CD4-positive, CD25-positive, alpha-beta regulatory T cell (primary cell): Measurements from ENCODE around the gene MAP3K4. TPM values are rescaled to one million over a fixed set of nuclear protein-coding genes. Genes with fewer than 3 reads are reported as not detected.

Source experiments
- ATAC-seq, 2 donors: fragments of 150-1000 bp; cut with Tn5 transposase; one replicate each; pipeline ENCODE4 v1.10.0; 2021; ENCODE audit warnings: low read depth in 2 of 2, moderate number of reproducible peaks in 2 of 2, moderate library complexity in 1 of 2
- DNase-seq, 3 donors: peaks; one replicate each; pipeline versions ENCODE4 v3.0.0 to v3.0.0-alpha.2; 2012 to 2022; ENCODE audit warnings: mixed read lengths in 1 of 3
- H3K27ac ChIP-seq: one replicate; pipeline ENCODE4 v1.7.0; 2013; ENCODE audit warnings: mild to moderate bottlenecking, low read length; ENCODE audit not compliant: insufficient read depth, poor library complexity, severe bottlenecking
- H3K27me3 ChIP-seq: one replicate; pipeline ENCODE4 v1.7.0; 2013; ENCODE audit warnings: low read length; ENCODE audit not compliant: control insufficient read depth, insufficient read depth
- H3K36me3 ChIP-seq: one replicate; pipeline ENCODE4 v1.7.0; 2013; ENCODE audit warnings: mild to moderate bottlenecking, low read length, moderate library complexity; ENCODE audit not compliant: control insufficient read depth, insufficient read depth
- H3K4me1 ChIP-seq: 2 replicates; pipeline ENCODE4 v1.7.0; 2013; ENCODE audit warnings: mild to moderate bottlenecking, low read length; ENCODE audit not compliant: insufficient read depth, control insufficient read depth, poor library complexity, severe bottlenecking
- H3K4me3 ChIP-seq: one replicate; pipeline ENCODE4 v1.7.0; 2013; ENCODE audit warnings: low read depth, mild to moderate bottlenecking, low read length, moderate library complexity
- H3K9me3 ChIP-seq, 2 experiments: 1 replicate in 1 of 2; 2 replicates in 1 of 2; pipeline ENCODE4 v1.7.0; 2013; ENCODE audit warnings: low read length in 2 of 2, mild to moderate bottlenecking in 1 of 2, moderate library complexity in 1 of 2; ENCODE audit not compliant: control insufficient read depth in 2 of 2
- H3K27ac Mint-ChIP-seq, 3 donors: one replicate each; pipeline ENCODE4 v1.8.0; 2020 to 2022; ENCODE audit warnings: mild to moderate bottlenecking in 3 of 3, mixed read lengths in 3 of 3, moderate library complexity in 2 of 3
- H3K27me3 Mint-ChIP-seq: one replicate; pipeline ENCODE4 v1.8.0; 2022; ENCODE audit warnings: mild to moderate bottlenecking, mixed read lengths
- H3K36me3 Mint-ChIP-seq: one replicate; pipeline ENCODE4 v1.8.0; 2020; ENCODE audit warnings: mixed read lengths
- H3K4me1 Mint-ChIP-seq, 4 donors: one replicate each; pipeline ENCODE4 v1.8.0; 2020 to 2022; ENCODE audit warnings: mixed read lengths in 4 of 4, mild to moderate bottlenecking in 1 of 4
- H3K4me3 Mint-ChIP-seq, 4 donors: one replicate each; pipeline ENCODE4 v1.8.0; 2020 to 2022; ENCODE audit warnings: mild to moderate bottlenecking in 4 of 4, mixed read lengths in 4 of 4, moderate library complexity in 3 of 4
- H3K9me3 Mint-ChIP-seq, 7 donors: one replicate each; pipeline ENCODE4 v1.8.0; 2020 to 2022; ENCODE audit warnings: mixed read lengths in 7 of 7, mild to moderate bottlenecking in 3 of 7, moderate library complexity in 2 of 7
- polyA plus RNA-seq, 4 donors: library from polyadenylated mRNA; unstranded; fragments of 300-500 nt; fragmentation: Illumina TruSeq; gene quantifications; one replicate each; pipeline ENCODE4 v1.2.3, GENCODE V29; 2021
- total RNA-seq: library from RNA; stranded (reverse); gene quantifications from one replicate; pipeline ENCODE4 v1.2.3, GENCODE V29; 2022

MAP3K4 gene
- total and polyA plus RNA-seq, 5 donors from 2014 or later = 7.1 to 61.5 (median 12.8) TPM

DNA sequence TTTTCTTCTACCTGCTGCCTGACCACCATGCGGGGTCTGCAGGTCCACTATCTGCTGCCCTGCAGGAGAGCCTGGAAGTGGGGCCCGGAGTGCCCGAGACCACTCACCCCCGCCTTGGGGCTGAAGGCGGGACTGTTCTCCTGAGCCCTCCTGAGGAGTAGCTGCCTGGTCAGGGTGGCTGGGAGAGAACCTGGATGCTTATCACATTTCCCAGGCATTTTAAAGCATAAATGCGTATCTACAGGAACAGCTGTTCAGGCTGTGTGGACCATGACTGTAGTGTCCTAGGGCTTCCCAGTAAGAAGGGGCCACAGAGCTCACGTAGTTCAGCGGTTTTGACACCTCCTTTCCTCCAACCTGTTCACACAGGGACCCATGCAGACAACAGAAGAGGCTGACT is 159.0 kb downstream of the MAP3K4 start:
- ATAC-seq = no peak
- H3K36me3 Mint-ChIP-seq = peaks cover 6% of the 10 kb centered on the region

DNA sequence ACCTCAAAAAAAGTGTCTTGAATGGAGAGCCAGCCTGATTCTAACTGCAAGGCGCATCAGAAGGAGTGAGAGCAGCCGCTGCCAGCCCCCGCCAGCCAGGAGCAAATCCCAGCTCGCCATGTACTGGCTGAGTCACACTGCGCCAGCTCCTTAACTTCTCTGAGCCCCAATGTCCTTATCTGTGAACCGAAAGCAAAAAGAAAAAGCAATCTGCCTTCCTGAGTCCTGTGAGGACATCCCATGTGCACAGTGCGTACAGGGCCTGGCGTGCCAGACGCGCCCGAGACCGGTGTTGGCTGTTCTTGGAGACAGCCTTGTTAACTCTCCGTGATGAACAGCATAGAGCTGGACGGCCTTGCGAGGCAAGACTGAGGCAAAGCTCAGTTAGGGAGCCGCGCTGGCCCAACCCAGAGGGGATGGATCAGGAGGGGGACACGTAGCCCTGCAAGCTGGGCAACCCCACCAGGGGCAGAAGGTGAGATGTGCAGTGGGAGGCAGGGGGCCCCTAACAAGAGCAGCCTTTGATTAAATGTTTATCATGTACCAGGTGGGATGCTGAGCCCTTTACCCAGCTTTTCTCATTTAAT is 159.6 kb downstream of the MAP3K4 start:
- Histone ChIP-seq H3K27me3 (no peaks in the 10 kb centered on the region), H3K36me3 (no peaks in the 10 kb centered on the region), H3K4me3 (no peak overlapping the region), H3K27ac (no peak overlapping the region), H3K4me1 (no peaks in the 10 kb centered on the region), H3K9me3 (no peaks in the 10 kb centered on the region)
- peaks cover 6% of the 10 kb centered on the region for H3K36me3 Mint-ChIP-seq
- H3K9me3 Mint-ChIP-seq = no peaks in the 10 kb centered on the region
- H3K4me1 Mint-ChIP-seq = no peaks in the 10 kb centered on the region
- H3K27ac Mint-ChIP-seq = peak overlapping the region in 1 of 3 donors; percentile 41
- no peak overlapping the region for H3K4me3 Mint-ChIP-seq
- H3K27me3 Mint-ChIP-seq = no peaks in the 10 kb centered on the region
- no peak for DNase-seq
- no peak for ATAC-seq

More for the DNA sequence above, 159.0 kb downstream of the MAP3K4 start:
- no peak overlapping the region for H3K4me3 ChIP-seq
- H3K9me3 ChIP-seq = no peaks in the 10 kb centered on the region
- no peak for DNase-seq
- Mint-ChIP-seq H3K27me3 (no peaks in the 10 kb centered on the region), H3K27ac (no peak overlapping the region), H3K4me3 (no peak overlapping the region), H3K9me3 (no peaks in the 10 kb centered on the region), H3K4me1 (no peaks in the 10 kb centered on the region)
- no peaks in the 10 kb centered on the region for H3K27me3 ChIP-seq
- H3K4me1 ChIP-seq = no peaks in the 10 kb centered on the region
- no peaks in the 10 kb centered on the region for H3K36me3 ChIP-seq
- no peak overlapping the region for H3K27ac ChIP-seq

DNA sequence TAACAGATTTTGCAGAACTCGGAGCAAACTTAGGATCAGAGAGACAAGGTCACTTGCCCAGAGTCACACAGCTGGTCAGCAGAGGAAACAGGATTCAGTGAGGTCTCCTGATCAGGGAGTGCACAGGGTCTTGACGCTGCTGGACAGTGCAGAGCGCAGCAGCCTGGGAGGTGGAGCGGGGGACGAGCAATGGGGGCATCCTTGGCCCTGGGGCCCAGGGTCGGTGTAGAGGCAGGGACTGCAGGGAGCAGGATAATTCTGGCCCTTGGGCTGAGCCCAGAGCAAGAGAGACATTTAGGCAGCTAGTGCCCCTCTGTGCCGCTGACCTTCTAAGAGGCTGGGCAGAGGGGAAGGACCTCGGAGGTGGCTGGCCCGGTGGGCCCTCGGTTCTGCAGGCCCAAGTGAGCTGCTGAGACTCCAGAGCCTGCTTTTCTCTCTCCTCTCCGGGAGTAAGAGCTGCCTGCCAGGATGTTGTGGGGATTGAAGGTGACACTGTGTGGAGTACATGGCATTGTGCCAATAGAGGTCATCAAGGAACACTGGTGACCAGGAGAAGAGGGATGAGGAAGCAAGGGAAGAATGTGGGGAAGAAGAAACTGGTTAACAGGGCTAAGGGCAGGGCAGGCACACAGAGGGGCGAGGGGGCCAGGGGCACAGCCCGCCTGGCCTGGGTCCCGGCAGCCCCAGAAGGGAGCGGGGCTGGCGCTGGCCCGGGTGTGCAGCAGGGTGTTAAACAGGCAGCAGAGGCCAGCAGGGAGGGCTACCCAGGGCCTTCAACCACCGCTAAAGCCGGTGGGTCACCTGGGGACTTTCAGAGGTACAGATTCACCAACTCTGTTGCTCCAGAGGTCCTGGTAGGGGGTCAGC is 160.3 kb downstream of the MAP3K4 start:
- DNase-seq (no peak), ATAC-seq (no peak)
- Mint-ChIP-seq H3K9me3 (peaks cover 0 to 1% (median 0%) of the 10 kb centered on the region in 7 donors), H3K27me3 (no peaks in the 10 kb centered on the region), H3K4me3 (no peak overlapping the region), H3K36me3 (peaks cover under 1% of the 10 kb centered on the region), H3K27ac (peak overlapping the region in 1 of 3 donors; percentile 41), H3K4me1 (no peaks in the 10 kb centered on the region)
- H3K9me3 ChIP-seq = no peaks in the 10 kb centered on the region
- H3K27me3 ChIP-seq = no peaks in the 10 kb centered on the region
- no peak overlapping the region for H3K27ac ChIP-seq
- H3K36me3 ChIP-seq = no peaks in the 10 kb centered on the region
- H3K4me3 ChIP-seq = no peak overlapping the region
- no peaks in the 10 kb centered on the region for H3K4me1 ChIP-seq

DNA sequence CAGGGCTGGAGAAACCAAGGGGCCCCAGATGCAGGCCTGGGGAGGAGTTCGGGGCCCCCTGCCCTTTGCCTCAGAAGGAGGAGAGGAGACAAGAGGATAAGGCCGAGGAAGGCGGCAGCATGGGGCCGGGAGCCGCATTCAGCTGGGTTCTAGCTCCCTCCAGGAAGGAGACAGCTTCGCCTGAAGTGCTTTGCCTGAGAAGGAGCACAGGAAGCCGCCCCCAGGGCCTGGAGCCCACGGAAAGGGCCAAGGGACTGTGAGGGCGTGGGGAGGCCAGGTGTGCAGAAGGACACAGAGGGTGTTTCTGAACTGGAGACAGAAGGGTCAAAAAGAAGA is 160.9 kb downstream of the MAP3K4 start:
- Histone ChIP-seq H3K4me3 (no peak overlapping the region), H3K27ac (no peak overlapping the region), H3K4me1 (no peaks in the 10 kb centered on the region), H3K36me3 (no peaks in the 10 kb centered on the region), H3K9me3 (no peaks in the 10 kb centered on the region), H3K27me3 (no peaks in the 10 kb centered on the region)
- Mint-ChIP-seq H3K36me3 (no peaks in the 10 kb centered on the region), H3K27ac (no peak overlapping the region), H3K9me3 (peaks cover 0 to 2% (median 0%) of the 10 kb centered on the region in 7 donors), H3K27me3 (no peaks in the 10 kb centered on the region), H3K4me3 (no peak overlapping the region), H3K4me1 (no peaks in the 10 kb centered on the region)
- DNase-seq = no peak
- no peak for ATAC-seq

DNA sequence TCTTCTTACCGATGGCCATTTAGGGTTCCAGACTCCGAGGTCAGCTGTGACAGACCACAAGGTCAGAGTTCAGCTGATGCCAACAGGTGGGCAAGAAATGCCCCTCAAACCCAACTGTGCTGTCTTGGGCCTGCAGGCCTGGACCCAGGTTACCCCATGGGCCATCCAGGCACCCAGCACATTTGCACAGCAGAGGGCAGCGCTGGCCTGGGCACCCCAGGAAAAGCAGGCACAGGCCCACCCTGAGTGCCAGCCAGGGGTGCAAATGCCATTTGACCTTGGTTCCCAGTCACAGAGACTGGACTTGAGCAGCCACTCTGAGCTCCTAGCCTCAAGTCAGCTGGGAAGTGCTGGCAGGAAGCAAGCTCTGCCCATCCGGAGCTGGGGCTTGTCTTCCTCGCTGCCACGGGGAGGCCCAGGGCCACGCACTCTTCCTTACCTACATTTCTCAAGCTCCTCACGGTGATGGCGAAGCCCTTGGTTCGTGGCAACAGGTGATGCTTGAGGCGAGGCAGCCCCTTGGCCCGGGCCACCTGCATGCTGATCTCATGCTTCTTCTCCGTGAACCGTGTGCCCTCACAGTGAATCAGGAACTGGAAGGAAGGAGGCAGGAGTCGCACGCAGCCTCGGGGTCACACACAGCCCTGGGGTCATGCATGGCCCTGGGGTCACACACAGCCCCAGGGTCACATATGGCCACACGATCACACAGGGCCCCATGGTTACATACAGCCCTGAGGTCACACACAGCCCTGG is 161.5 kb downstream of the MAP3K4 start:
- DNase-seq (peak in 1 of 3 donors; percentile 11), ATAC-seq (no peak)
- no peaks in the 10 kb centered on the region for H3K27me3 Mint-ChIP-seq
- Histone ChIP-seq H3K36me3 (no peaks in the 10 kb centered on the region), H3K4me3 (no peak overlapping the region), H3K27ac (no peak overlapping the region), H3K9me3 (no peaks in the 10 kb centered on the region), H3K27me3 (no peaks in the 10 kb centered on the region), H3K4me1 (no peaks in the 10 kb centered on the region)
- H3K36me3 Mint-ChIP-seq = peaks cover 5% of the 10 kb centered on the region
- H3K9me3 Mint-ChIP-seq = peaks cover 0 to 5% (median 2%) of the 10 kb centered on the region in 7 donors
- no peak overlapping the region for H3K27ac Mint-ChIP-seq
- peaks cover 0 to 1% (median 0%) of the 10 kb centered on the region in 4 donors for H3K4me1 Mint-ChIP-seq
- H3K4me3 Mint-ChIP-seq = no peak overlapping the region

DNA sequence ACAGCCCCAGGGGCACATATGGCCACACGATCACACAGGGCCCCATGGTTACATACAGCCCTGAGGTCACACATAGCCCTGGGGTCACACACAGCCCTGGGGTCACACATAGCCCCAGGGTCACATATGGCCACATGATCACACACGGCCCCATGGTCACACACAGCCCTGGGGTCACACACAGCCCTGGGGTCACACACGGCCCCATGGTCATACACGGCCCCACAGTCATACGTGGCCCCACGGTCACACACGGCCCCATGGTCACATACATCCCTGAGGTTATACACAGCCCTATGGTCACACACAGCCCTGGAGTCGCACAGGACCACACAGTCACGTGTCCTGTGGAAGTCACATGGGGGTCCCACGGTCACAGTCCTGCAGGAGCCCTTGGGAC is 162.2 kb downstream of the MAP3K4 start:
- Histone ChIP-seq H3K27ac (no peak overlapping the region), H3K27me3 (no peaks in the 10 kb centered on the region), H3K4me3 (no peak overlapping the region), H3K9me3 (no peaks in the 10 kb centered on the region), H3K4me1 (no peaks in the 10 kb centered on the region), H3K36me3 (no peaks in the 10 kb centered on the region)
- Mint-ChIP-seq H3K27ac (no peak overlapping the region), H3K36me3 (peaks cover 8% of the 10 kb centered on the region), H3K4me1 (peaks cover 0 to 4% (median 0%) of the 10 kb centered on the region in 4 donors), H3K9me3 (peaks cover 0 to 7% (median 2%) of the 10 kb centered on the region in 7 donors), H3K4me3 (no peak overlapping the region), H3K27me3 (no peaks in the 10 kb centered on the region)
- DNase-seq = no peak
- no peak for ATAC-seq

DNA sequence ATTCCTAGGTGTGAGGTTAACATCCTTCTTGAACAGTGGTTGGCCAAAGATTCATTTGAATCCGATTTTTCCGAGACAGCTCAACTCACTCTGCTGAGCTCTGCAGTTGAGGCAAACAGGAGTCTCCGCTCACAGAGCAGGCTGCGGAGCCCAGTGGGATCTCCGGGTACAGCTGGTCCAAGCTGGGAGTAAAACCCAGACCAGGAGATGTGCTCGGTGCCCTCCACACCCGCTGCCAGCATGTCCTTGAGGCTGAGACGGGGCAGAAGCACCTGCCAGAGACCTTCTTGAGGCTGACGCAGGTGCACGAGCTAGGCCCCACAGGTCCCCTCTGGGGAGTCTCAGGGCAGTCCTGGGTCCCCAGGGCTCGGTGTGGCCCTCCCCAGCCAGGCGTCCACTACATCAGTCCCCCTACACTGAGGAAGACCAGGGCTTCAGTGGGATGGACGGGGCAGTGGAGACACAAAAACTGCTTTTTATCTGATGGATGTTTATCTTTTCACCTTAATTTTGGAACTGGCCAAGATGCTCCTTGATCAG is 163.3 kb downstream of the MAP3K4 start:
- Mint-ChIP-seq H3K9me3 (peaks cover 0 to 7% (median 2%) of the 10 kb centered on the region in 7 donors), H3K4me3 (no peak overlapping the region), H3K4me1 (peaks cover 0 to 4% (median 0%) of the 10 kb centered on the region in 4 donors), H3K36me3 (peaks cover 12% of the 10 kb centered on the region), H3K27ac (peak overlapping the region in 1 of 3 donors; percentile 60), H3K27me3 (no peaks in the 10 kb centered on the region)
- Histone ChIP-seq H3K27me3 (no peaks in the 10 kb centered on the region), H3K36me3 (no peaks in the 10 kb centered on the region), H3K4me1 (no peaks in the 10 kb centered on the region), H3K27ac (no peak overlapping the region), H3K4me3 (no peak overlapping the region), H3K9me3 (no peaks in the 10 kb centered on the region)
- ATAC-seq (no peak), DNase-seq (no peak)
